B cell (primary cell): ENCODE data around the gene ZNF362.

Source experiments
- CTCF ChIP-seq: fragments of 200-600 bp; IDR thresholded peaks from one replicate; pipeline ENCODE4 v1.8.0; 2022; ENCODE audit warnings: antibody characterized with exemption, mild to moderate bottlenecking
- EZH2 ChIP-seq: IDR thresholded peaks from 2 replicates; pipeline ENCODE4 v1.6.1; 2012; ENCODE audit warnings: borderline replicate concordance, low read depth, mild to moderate bottlenecking, moderate library complexity, low read length; ENCODE audit not compliant: insufficient read depth, poor library complexity, severe bottlenecking

- no peak for TF ChIP-seq EZH2
- no peak for TF ChIP-seq CTCF
Observed at GRCh38 chr1:33244143-33244808, 12.0 kb upstream of the ZNF362 start.
